GM23338 (cell line): Measurements from ENCODE around the gene UBE2K. TPM values are rescaled to one million over a fixed set of nuclear protein-coding genes. Genes with fewer than 3 reads are reported as not detected.

ENCODE experiments used
- ATAC-seq: fragments of 200-7000 bp; cut with Tn5 transposase; 3 replicates; pipeline ENCODE4 v1.9.1; 2020
- DNase-seq: peaks from one replicate; pipeline ENCODE4 v3.0.0-alpha.2; 2015; ENCODE audit warnings: low spot score
- H2AFZ ChIP-seq: fragments of 200-600 bp; sonication (generic); 2 replicates; pipeline ENCODE4 v1.8.0; 2016; ENCODE audit warnings: antibody characterized with exemption, mild to moderate bottlenecking, moderate library complexity
- H3F3A ChIP-seq: fragments of 200-600 bp; sonication (generic); replicated peaks from 2 replicates; pipeline ENCODE4 v1.8.0; 2017; ENCODE audit warnings: antibody characterized with exemption, mixed run types, low read depth
- H3K27ac ChIP-seq: fragments of 200-600 bp; sonication (generic); 2 replicates; pipeline ENCODE4 v1.6.1; 2016; ENCODE audit warnings: low read depth
- H3K27me3 ChIP-seq: fragments of 200-600 bp; sonication (generic); 2 replicates; pipeline ENCODE4 v1.8.0; 2016; ENCODE audit warnings: mild to moderate bottlenecking, mixed run types, moderate library complexity; ENCODE audit not compliant: insufficient read depth
- H3K36me3 ChIP-seq: fragments of 200-600 bp; sonication (generic); 2 replicates; pipeline ENCODE4 v1.8.0; 2016; ENCODE audit warnings: mild to moderate bottlenecking; ENCODE audit not compliant: insufficient read depth
- H3K4me1 ChIP-seq: fragments of 200-600 bp; sonication (generic); 2 replicates; pipeline ENCODE4 v1.8.0; 2016; ENCODE audit warnings: mild to moderate bottlenecking, moderate library complexity; ENCODE audit not compliant: insufficient read depth
- H3K4me2 ChIP-seq: fragments of 200-600 bp; sonication (generic); 2 replicates; pipeline ENCODE4 v1.7.1; 2017; ENCODE audit warnings: mixed run types
- H3K4me3 ChIP-seq: fragments of 200-600 bp; sonication (generic); 2 replicates; pipeline ENCODE4 v1.6.1; 2016; ENCODE audit warnings: mixed run types
- H3K79me2 ChIP-seq: fragments of 200-600 bp; sonication (generic); replicated peaks from 2 replicates; pipeline ENCODE4 v1.8.0; 2017; ENCODE audit warnings: mild to moderate bottlenecking; ENCODE audit not compliant: insufficient read depth
- H3K9me2 ChIP-seq: fragments of 200-600 bp; sonication (generic); 2 replicates; pipeline ENCODE4 v1.8.0; 2017; ENCODE audit not compliant: insufficient read depth
- H4K20me1 ChIP-seq: fragments of 200-600 bp; sonication (generic); replicated peaks from 2 replicates; pipeline ENCODE4 v1.8.0; 2017; ENCODE audit warnings: mild to moderate bottlenecking; ENCODE audit not compliant: insufficient read depth
- H3K27ac Mint-ChIP-seq: 2 replicates; pipeline ENCODE4 v1.8.0; 2020; ENCODE audit warnings: inconsistent platforms, mild to moderate bottlenecking, moderate library complexity, mixed read lengths
- H3K27me3 Mint-ChIP-seq: 3 replicates; pipeline ENCODE4 v1.8.0; 2022; ENCODE audit warnings: low read depth, mild to moderate bottlenecking, moderate library complexity, mixed read lengths, inconsistent platforms; ENCODE audit not compliant: insufficient read depth, poor library complexity
- H3K36me3 Mint-ChIP-seq: 3 replicates; pipeline ENCODE4 v1.8.0; 2021; ENCODE audit warnings: low read depth, mild to moderate bottlenecking, inconsistent platforms, moderate library complexity, mixed read lengths
- H3K4me1 Mint-ChIP-seq: 3 replicates; pipeline ENCODE4 v1.8.0; 2020; ENCODE audit warnings: mild to moderate bottlenecking, inconsistent platforms, mixed read lengths
- H3K4me3 Mint-ChIP-seq: 3 replicates; pipeline ENCODE4 v1.8.0; 2021; ENCODE audit warnings: moderate library complexity, mild to moderate bottlenecking, inconsistent platforms, mixed read lengths
- H3K9me3 Mint-ChIP-seq: 3 replicates; pipeline ENCODE4 v1.8.0; 2020; ENCODE audit warnings: moderate library complexity, mild to moderate bottlenecking, inconsistent platforms, mixed read lengths
- CREB1 ChIP-seq: fragments of 250-450 bp; sonication (Bioruptor Pico); IDR thresholded peaks from 2 replicates; pipeline ENCODE4 v1.5.0; 2020; ENCODE audit warnings: low read depth, mild to moderate bottlenecking, moderate library complexity
- EZH2phosphoT487 ChIP-seq: fragments of 200-600 bp; sonication (generic); IDR thresholded peaks from one replicate; pipeline ENCODE4 v1.8.1; 2018; ENCODE audit warnings: antibody characterized with exemption; ENCODE audit not compliant: unreplicated experiment
- JUNB ChIP-seq: IDR thresholded peaks from one replicate; pipeline ENCODE4 v1.6.1; 2016; ENCODE audit warnings: antibody characterized with exemption; ENCODE audit not compliant: unreplicated experiment
- NANOG ChIP-seq: IDR thresholded peaks from 2 replicates; pipeline ENCODE4 v1.6.1; 2016; ENCODE audit warnings: antibody characterized with exemption, borderline replicate concordance
- REST ChIP-seq: IDR thresholded peaks from one replicate; pipeline ENCODE4 v1.6.1; 2018; ENCODE audit warnings: antibody characterized with exemption; ENCODE audit not compliant: unreplicated experiment
- STAT1 ChIP-seq: IDR thresholded peaks from one replicate; pipeline ENCODE4 v1.6.1; 2016; ENCODE audit warnings: antibody characterized with exemption; ENCODE audit not compliant: unreplicated experiment
- ZNF331 ChIP-seq: fragments of 250-450 bp; sonication (Bioruptor Pico); IDR thresholded peaks from 2 replicates; pipeline ENCODE4 v1.5.0; 2020; ENCODE audit warnings: low read depth, mild to moderate bottlenecking, moderate library complexity
- polyA plus RNA-seq: library from polyadenylated mRNA; unstranded; fragments of >200 nt; fragmentation: Nextera tagmentation; extraction: Ambion mirVana; gene quantifications from 2 replicates; pipeline ENCODE4 v1.2.1, GENCODE V29; 2016
- total RNA-seq: library from RNA; depleted of rRNA; stranded (reverse); fragments of >200 nt; shearing (Covaris generic); gene quantifications from 2 replicates; pipeline ENCODE4 v1.2.3, GENCODE V29; 2014

The UBE2K gene
- total and polyA plus RNA-seq, 2 experiments from 2014 or later = 97.7 to 207 TPM

- TF ChIP-seq REST (no peak), ZNF331 (CRISPR knock-in tag) (no peak), STAT1 (no peak), EZH2phosphoT487 (no peak)
These were observed 15.8 kb upstream of the UBE2K start (continued) for GRCh38 chr4:39682138-39682537.

GRCh38 chr4:39685990-39686389 lies 11.9 kb upstream of the UBE2K start:
- Histone ChIP-seq H3K36me3 (no peaks in the 10 kb centered on the region), H3K4me3 (no peak overlapping the region), H3K27ac (no peak overlapping the region), H3K4me2 (no peak overlapping the region), H3K79me2 (no peaks in the 10 kb centered on the region), H3K4me1 (0 out of 2 replicates have a peak, but pooled peaks cover under 1% of the 10 kb centered on the region), H3F3A (no peaks in the 10 kb centered on the region), H3K27me3 (no peaks in the 10 kb centered on the region), H3K9me2 (no peaks in the 10 kb centered on the region), H2AFZ (no peak overlapping the region), H4K20me1 (no peaks in the 10 kb centered on the region)
- Mint-ChIP-seq H3K27ac (no peak overlapping the region), H3K36me3 (no peaks in the 10 kb centered on the region), H3K9me3 (no peaks in the 10 kb centered on the region), H3K4me3 (no peak overlapping the region), H3K4me1 (peaks cover 6% of the 10 kb centered on the region), H3K27me3 (peaks cover 3% of the 10 kb centered on the region)
- TF ChIP-seq JUNB (no peak), NANOG (no peak), EZH2phosphoT487 (no peak), CREB1 (CRISPR knock-in tag) (no peak), REST (no peak), STAT1 (no peak)
- ATAC-seq (no peak), DNase-seq (no peak)
